T1000 (cell line): ENCODE measurements around the gene AHCYL2.
"Not testable (repeated sequence)": the region's sequence is repeated elsewhere in the genome, so short reads cannot be mapped to it uniquely, and the experiment has no call there.

Experiments used
- DNase-seq: peaks from one replicate; lab custom pipeline; 2025; ENCODE audit warnings: mixed read lengths; lab: John Stamatoyannopoulos, UW

Gene AHCYL2

DNA sequence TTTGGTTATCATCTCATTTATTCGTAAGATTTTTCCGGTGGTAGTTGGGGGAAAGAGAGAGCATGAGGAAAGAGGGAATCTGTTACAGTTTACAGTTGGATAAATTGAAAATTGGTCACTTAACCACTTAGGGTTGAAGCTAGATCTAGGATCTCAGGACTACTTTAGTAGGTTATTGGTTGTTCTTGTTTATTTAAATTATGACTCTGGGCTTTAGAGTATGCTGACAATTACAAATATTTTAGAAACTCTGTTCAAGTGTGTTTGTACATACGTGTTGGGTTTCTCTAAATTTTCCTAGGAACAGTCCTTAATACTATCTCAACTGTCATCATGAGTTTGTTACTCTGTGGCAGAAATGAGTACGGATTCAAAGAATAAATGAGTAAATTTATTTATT lies 160.8 kb downstream of the AHCYL2 start:
- no peak for DNase-seq

- no peak for DNase-seq
Measured at GRCh38 chr7:129386506-129386905, 161.7 kb downstream of the AHCYL2 start.

- no peak for DNase-seq
Measured at GRCh38 chr7:129387537-129387936, 162.7 kb downstream of the AHCYL2 start.

DNA sequence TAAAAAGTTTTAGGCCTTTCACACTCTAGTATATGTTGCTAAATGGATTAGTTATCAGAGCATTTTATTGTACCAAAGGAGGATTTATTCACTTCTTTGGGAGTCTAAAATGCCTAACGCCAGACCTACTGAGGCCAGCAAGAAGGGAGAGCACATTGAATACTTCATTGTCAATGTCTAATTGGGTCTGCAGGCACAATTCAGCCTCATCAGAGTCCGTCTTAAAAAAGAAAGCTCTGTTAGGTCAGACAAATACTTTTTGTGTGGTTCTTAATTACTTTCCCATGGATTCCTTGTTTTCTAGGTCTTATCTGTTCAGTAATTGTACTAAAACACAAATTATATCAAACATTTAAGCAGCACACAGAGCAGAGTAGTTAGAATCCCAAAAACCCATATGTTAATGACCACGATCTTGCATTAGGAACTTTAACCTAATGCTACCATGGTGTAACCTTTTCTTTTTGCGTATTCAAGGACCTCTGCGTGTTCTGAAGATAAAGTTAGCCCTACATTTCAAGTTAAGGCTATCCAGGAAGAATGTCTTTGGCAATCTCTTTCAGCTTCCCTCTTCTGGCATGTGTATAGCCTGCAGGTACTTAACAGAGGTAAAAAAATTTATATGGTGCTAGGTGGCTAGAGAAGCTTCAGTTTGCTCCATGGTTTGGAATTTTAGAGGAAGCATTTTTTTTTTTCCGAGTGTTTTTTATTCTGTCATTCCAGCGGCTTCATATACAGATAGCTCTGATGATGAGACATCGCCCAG lies 163.7 kb downstream of the AHCYL2 start:
- no peak for DNase-seq

GRCh38 chr7:129389829-129390228 lies 165.0 kb downstream of the AHCYL2 start:
- no peak for DNase-seq

- no peak for DNase-seq
Measured at GRCh38 chr7:129390314-129390713, 165.5 kb downstream of the AHCYL2 start.

- no peak for DNase-seq
Measured at GRCh38 chr7:129391546-129392171, 166.8 kb downstream of the AHCYL2 start.

- no peak for DNase-seq
Measured at GRCh38 chr7:129393255-129393654, 168.4 kb downstream of the AHCYL2 start.

- DNase-seq, result no peak
Measured at GRCh38 chr7:129394101-129394500, 169.3 kb downstream of the AHCYL2 start.

- no peak for DNase-seq
Measured at GRCh38 chr7:129394982-129395914, 170.4 kb downstream of the AHCYL2 start.

- DNase-seq, result no peak
Measured at GRCh38 chr7:129401228-129401966, 176.6 kb downstream of the AHCYL2 start.

GRCh38 chr7:129401967-129402860 lies 177.4 kb downstream of the AHCYL2 start:
- DNase-seq, result no peak

DNA sequence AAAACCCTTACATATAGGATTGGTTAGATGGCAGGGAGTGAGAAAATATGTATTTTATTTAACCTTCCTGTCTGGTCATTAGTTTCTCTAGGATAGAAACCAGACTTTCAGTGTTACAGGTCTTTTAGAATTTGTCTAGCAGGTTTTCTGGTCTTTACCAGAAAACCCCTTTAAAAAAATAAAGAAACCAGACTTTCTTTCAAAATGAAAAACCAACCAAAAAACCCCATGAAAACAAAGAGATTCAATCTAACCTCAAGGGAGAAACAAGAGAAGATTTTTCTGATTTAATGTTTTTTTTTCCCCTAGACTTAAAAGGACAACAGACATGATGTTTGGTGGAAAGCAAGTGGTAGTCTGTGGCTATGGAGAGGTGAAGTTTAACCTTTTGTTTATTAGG lies 180.7 kb downstream of the AHCYL2 start:
- no peak for DNase-seq

DNA sequence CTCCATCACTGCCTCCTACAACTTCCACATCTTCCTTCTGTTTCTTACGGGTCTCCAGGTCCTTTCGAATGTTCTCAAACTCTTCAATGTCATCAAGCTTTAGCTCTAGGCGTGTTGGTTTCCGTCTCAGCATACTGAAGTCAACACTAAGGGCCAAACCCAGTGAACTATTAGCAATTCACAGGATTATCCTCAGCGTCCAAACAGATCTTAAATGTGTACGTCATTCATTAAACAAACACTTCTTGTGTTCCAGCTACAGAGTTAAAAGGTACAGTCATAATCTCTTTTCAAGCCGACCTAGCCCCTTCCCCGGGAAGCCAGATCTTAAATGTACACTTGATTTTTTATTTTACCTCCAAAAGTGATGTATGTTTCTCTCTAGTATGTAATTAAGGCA lies 185.4 kb downstream of the AHCYL2 start:
- not testable (repeated sequence) for DNase-seq

GRCh38 chr7:129412501-129412900 lies 187.7 kb downstream of the AHCYL2 start:
- DNase-seq, result no peak

GRCh38 chr7:129417073-129417472 lies 192.2 kb downstream of the AHCYL2 start:
- DNase-seq, result no peak

GRCh38 chr7:129421717-129422250 lies 197.0 kb downstream of the AHCYL2 start:
- no peak for DNase-seq

- no peak for DNase-seq
Measured at GRCh38 chr7:129422727-129423126, 197.9 kb downstream of the AHCYL2 start.

GRCh38 chr7:129423700-129424410 lies 199.0 kb downstream of the AHCYL2 start:
- DNase-seq, result no peak

DNA sequence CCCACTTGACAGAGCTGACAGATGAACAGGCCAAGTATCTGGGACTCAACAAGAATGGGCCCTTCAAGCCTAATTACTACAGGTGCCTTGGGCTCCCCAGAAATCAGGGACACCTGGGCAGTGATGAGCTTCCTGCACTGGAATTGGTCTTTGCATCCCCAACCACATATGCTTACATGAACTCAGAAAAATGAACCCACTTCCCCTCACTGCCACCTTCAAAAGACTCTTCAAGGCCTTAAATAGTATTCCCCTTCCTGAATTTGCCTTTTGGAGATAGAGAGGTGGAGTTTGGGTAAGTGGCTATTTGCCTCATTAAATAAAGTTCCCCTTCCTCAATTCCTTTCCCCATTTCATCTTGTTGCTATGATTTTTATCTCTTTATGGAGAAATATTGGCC lies 201.7 kb downstream of the AHCYL2 start:
- DNase-seq, result no peak
